Hepatocyte (in vitro differentiated cells): Measurements from ENCODE around the gene CZIB.

Experiments
- CTCF ChIP-seq: fragments of 200-600 bp; sonication (generic); IDR thresholded peaks from 2 replicates; pipeline ENCODE4 v1.5.1; 2016; ENCODE audit warnings: antibody characterized with exemption, mild to moderate bottlenecking; ENCODE audit not compliant: poor library complexity
- EZH2 ChIP-seq: fragments of 200-600 bp; sonication (generic); IDR thresholded peaks from 2 replicates; pipeline ENCODE4 v1.6.1; 2016; ENCODE audit warnings: antibody characterized with exemption, mild to moderate bottlenecking, borderline replicate concordance

GRCh38 chr1:53206735-53207379, 13.6 kb downstream of the CZIB start:
- TF ChIP-seq CTCF (no peak), EZH2 (no peak)
